EH (cell line): ENCODE data around the gene FRMD4A.
A peak's percentile ranks its signal among the peaks of the same experiment; 100 is the strongest.
"Not testable (repeated sequence)": the region's sequence is repeated elsewhere in the genome, so short reads cannot be mapped to it uniquely, and the experiment has no call there.

Experiments
- DNase-seq: peaks from one replicate; pipeline ENCODE4 v3.0.0-alpha.2; 2015; ENCODE audit warnings: low read depth

Gene FRMD4A

GRCh38 chr10:13848520-13849445 is 481.9 kb downstream of the FRMD4A start:
- no peak for DNase-seq

GRCh38 chr10:13847201-13847631 is 483.5 kb downstream of the FRMD4A start:
- no peak for DNase-seq

- DNase-seq: no peak
Observed at GRCh38 chr10:13845897-13846296, 484.8 kb downstream of the FRMD4A start.

- DNase-seq: peak; percentile 78
Observed at GRCh38 chr10:13844651-13845050, 486.1 kb downstream of the FRMD4A start.

GRCh38 chr10:13842117-13842516 is 488.6 kb downstream of the FRMD4A start:
- DNase-seq: no peak

GRCh38 chr10:13840036-13840435 is 490.7 kb downstream of the FRMD4A start:
- peak; percentile 44 for DNase-seq

GRCh38 chr10:13839430-13839990 is 491.2 kb downstream of the FRMD4A start:
- peak; percentile 92 for DNase-seq

GRCh38 chr10:13839030-13839429 is 491.7 kb downstream of the FRMD4A start:
- DNase-seq: no peak

GRCh38 chr10:13837966-13838365 is 492.8 kb downstream of the FRMD4A start:
- DNase-seq: no peak

GRCh38 chr10:13834581-13835286 is 496.0 kb downstream of the FRMD4A start:
- peak; percentile 74 for DNase-seq

GRCh38 chr10:13831711-13832141 is 499.0 kb downstream of the FRMD4A start:
- DNase-seq: peak; percentile 52

- DNase-seq: no peak
Observed at GRCh38 chr10:13830385-13830784, 500.3 kb downstream of the FRMD4A start.

GRCh38 chr10:13829790-13830189 is 500.9 kb downstream of the FRMD4A start:
- no peak for DNase-seq

- DNase-seq: not testable (repeated sequence)
Observed at GRCh38 chr10:13828284-13828683, 502.4 kb downstream of the FRMD4A start.

GRCh38 chr10:13827076-13827797 is 503.5 kb downstream of the FRMD4A start:
- DNase-seq: peak; percentile 72

GRCh38 chr10:13823709-13824405 is 506.9 kb downstream of the FRMD4A start:
- no peak for DNase-seq

GRCh38 chr10:13823096-13823708 is 507.5 kb downstream of the FRMD4A start:
- DNase-seq: no peak

GRCh38 chr10:13822490-13822889 is 508.2 kb downstream of the FRMD4A start:
- no peak for DNase-seq

GRCh38 chr10:13820964-13821337 is 509.8 kb downstream of the FRMD4A start:
- DNase-seq: no peak

- no peak for DNase-seq
Observed at GRCh38 chr10:13820119-13820963, 510.4 kb downstream of the FRMD4A start.
